SK-N-SH (cell line): ENCODE measurements around the gene SORBS1.

Experiments
- EP300 ChIP-seq, 2 experiments: IDR thresholded peaks; 2 replicates each; pipeline versions ENCODE4 v1.4.0 to v1.6.1; 2012; ENCODE audit warnings: borderline replicate concordance in 1 of 2, low read depth in 1 of 2, low read length in 1 of 2
- JUND ChIP-seq: IDR thresholded peaks from 2 replicates; pipeline ENCODE4 v1.4.0; 2012
- RAD21 ChIP-seq: IDR thresholded peaks from 2 replicates; pipeline ENCODE4 v1.6.1; 2012; ENCODE audit warnings: mild to moderate bottlenecking, low read length
- TF ChIP-seq, protein P1 (sequence below): fragments of 200-600 bp; sonication (generic); IDR thresholded peaks from 2 replicates; pipeline ENCODE4 v1.6.1; 2017; ENCODE audit warnings: antibody characterized with exemption, mild to moderate bottlenecking, moderate library complexity

DNA sequence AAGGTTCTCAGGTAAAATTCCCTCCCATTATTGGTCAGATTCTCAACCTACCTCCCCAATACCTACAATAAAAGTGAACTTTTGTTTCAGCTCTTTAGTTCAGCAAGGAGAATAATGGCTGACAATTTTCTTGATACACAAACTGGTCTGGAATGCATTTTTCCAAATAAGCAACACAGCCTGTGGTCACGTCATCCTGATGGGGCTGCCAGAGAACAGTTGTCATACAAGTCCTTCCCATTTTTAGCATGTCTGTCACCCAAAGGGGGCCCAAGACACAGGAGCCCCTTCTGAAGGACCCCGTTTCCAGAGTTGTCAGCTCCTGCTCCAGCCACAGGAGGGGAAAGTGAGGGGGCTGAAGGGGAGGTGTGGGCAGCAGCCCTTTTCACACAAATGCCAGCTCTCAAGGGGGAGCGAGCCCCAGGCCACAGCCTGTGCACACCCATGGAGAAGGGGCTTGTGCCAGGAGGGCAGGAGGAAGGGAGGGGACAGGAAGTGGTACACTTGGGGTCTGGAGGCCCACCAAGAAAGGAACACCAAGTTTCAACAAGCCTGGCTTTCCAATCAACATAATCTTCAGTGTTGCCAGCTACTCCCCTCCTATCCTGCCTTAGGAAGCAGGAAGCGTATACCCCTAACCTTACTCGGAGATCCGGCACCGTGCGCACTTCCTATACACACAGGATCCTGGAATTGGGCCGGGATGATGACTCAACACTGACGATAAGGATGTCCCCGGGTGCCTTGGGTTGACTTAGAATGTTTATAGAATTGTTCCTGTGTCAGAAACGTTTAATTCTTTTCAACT is 227.0 kb downstream of the SORBS1 start:
- TF ChIP-seq EP300 (IDR thresholded peaks at IDR 0.05; ENCODE audit: borderline replicate concordance in 1 of 2, low read depth in 1 of 2, low read length in 1 of 2) = no peak
- TF ChIP-seq, protein P1, sequence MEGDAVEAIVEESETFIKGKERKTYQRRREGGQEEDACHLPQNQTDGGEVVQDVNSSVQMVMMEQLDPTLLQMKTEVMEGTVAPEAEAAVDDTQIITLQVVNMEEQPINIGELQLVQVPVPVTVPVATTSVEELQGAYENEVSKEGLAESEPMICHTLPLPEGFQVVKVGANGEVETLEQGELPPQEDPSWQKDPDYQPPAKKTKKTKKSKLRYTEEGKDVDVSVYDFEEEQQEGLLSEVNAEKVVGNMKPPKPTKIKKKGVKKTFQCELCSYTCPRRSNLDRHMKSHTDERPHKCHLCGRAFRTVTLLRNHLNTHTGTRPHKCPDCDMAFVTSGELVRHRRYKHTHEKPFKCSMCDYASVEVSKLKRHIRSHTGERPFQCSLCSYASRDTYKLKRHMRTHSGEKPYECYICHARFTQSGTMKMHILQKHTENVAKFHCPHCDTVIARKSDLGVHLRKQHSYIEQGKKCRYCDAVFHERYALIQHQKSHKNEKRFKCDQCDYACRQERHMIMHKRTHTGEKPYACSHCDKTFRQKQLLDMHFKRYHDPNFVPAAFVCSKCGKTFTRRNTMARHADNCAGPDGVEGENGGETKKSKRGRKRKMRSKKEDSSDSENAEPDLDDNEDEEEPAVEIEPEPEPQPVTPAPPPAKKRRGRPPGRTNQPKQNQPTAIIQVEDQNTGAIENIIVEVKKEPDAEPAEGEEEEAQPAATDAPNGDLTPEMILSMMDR = no peak
- TF ChIP-seq RAD21 = no peak
- no peak for TF ChIP-seq JUND
